Esophagus muscularis mucosa (tissue), 4 donors: ENCODE measurements around the gene SCARF1. TPM values are rescaled to one million over a fixed set of nuclear protein-coding genes. Genes with fewer than 3 reads are reported as not detected.

ENCODE experiments used
- DNase-seq: peaks from one replicate; pipeline ENCODE4 v3.0.0-alpha.2; 2017; ENCODE audit errors: extremely low spot score
- H3K27ac ChIP-seq, 4 donors: fragments of 200-600 bp; sonication (generic); replicated peaks in 1 of 4; 1 replicate in 3 of 4; 2 replicates in 1 of 4; pipeline ENCODE4 v1.5.1; 2016 to 2019; ENCODE audit warnings: mild to moderate bottlenecking in 1 of 4
- H3K27me3 ChIP-seq, 4 donors: fragments of 200-600 bp; sonication (generic); one replicate each; pipeline versions ENCODE4 v1.5.1 to v1.6.0; 2016 to 2019
- H3K36me3 ChIP-seq, 4 donors: fragments of 200-600 bp; sonication (generic); one replicate each; pipeline ENCODE4 v1.5.1; 2016 to 2019
- H3K4me1 ChIP-seq, 4 donors: fragments of 200-600 bp; sonication (generic); one replicate each; pipeline ENCODE4 v1.5.1; 2016 to 2019
- H3K4me3 ChIP-seq, 4 donors: fragments of 200-600 bp; sonication (generic); 1 replicate in 2 of 4; 2 replicates in 2 of 4; pipeline ENCODE4 v1.5.1; 2016 to 2019; ENCODE audit warnings: mild to moderate bottlenecking in 4 of 4, moderate library complexity in 1 of 4
- H3K9me3 ChIP-seq, 4 donors: fragments of 200-600 bp; sonication (generic); 1 replicate in 3 of 4; 2 replicates in 1 of 4; pipeline ENCODE4 v1.5.1; 2016 to 2019
- CTCF ChIP-seq, 3 experiments: fragments of 200-600 bp in 2 of 3; fragments of 450-650 bp in 1 of 3; sonication (generic) in 2 of 3; IDR thresholded peaks; one replicate each; pipeline ENCODE4 v1.5.1; 2017 to 2019; ENCODE audit warnings: antibody characterized with exemption in 3 of 3, mild to moderate bottlenecking in 2 of 3, moderate library complexity in 1 of 3
- EP300 ChIP-seq: sonication (generic); formaldehyde crosslinking; IDR thresholded peaks from one replicate; pipeline ENCODE4 v1.6.1; 2017; ENCODE audit warnings: antibody characterized with exemption
- POLR2A ChIP-seq: fragments of 450-650 bp; IDR thresholded peaks from one replicate; pipeline ENCODE4 v1.6.1; 2017; ENCODE audit warnings: antibody characterized with exemption, moderate library complexity, mild to moderate bottlenecking, low read depth
- POLR2AphosphoS5 ChIP-seq, 2 donors: sonication (generic); formaldehyde crosslinking; IDR thresholded peaks; one replicate each; pipeline ENCODE4 v1.6.1; 2017; ENCODE audit warnings: antibody characterized with exemption in 2 of 2
- WGBS: methylation state at CpG from one replicate; pipeline ENCODE4 v1.1.5; 2018; 5-methylcytosine and 5-hydroxymethylcytosine counted together
- intact Hi-C: fragments of 100-400 bp; cut with DNase I; formaldehyde crosslinking; loops from one replicate; pipeline ENCODE4 v1.15.1; 2023
- total RNA-seq, 4 donors: library from RNA; depleted of rRNA; stranded (reverse); fragments of >200 nt; gene quantifications; one replicate each; pipeline versions ENCODE4 v1.1.0 to v1.2.1, GENCODE V29; 2016

SCARF1 gene
- total RNA-seq, 4 donors from 2014 or later = 6.2 to 19.8 (median 12.8) TPM

- Histone ChIP-seq H3K36me3 (peaks cover 29 to 38% (median 32%) of the 10 kb centered on the region in 4 donors), H3K9me3 (no peaks in the 10 kb centered on the region), H3K4me3 (peak overlapping the region; percentile 72 to 88 (median 81)), H3K4me1 (peaks cover 50 to 71% (median 70%) of the 10 kb centered on the region in 4 donors), H3K27me3 (peaks cover 0 to 3% (median 0%) of the 10 kb centered on the region in 4 donors), H3K27ac (peak overlapping the region; percentile 91 to 100 (median 97))
- no peak for DNase-seq
- peak; percentile 6 for TF ChIP-seq POLR2A
- TF ChIP-seq CTCF (IDR thresholded peaks at IDR 0.05) = peak in 1 of 3 experiments; percentile 90
- no peak for TF ChIP-seq EP300
- TF ChIP-seq POLR2AphosphoS5 (IDR thresholded peaks at IDR 0.05) = no peak
- intact Hi-C loops = loop anchor here (5.0 kb wide), 1 partner anchor 71 kb away; no protein-coding TSS in a partner anchor
- 2% methylated on average over 28 of the region's 54 CpGs for WGBS
Observed at GRCh38 chr17:1648173-1648962, 2.8 kb upstream of the SCARF1 start.

- H3K9me3 ChIP-seq = no peaks in the 10 kb centered on the region
- peak overlapping the region; percentile 72 to 88 (median 81) for H3K4me3 ChIP-seq
- H3K4me1 ChIP-seq = peaks cover 50 to 75% (median 75%) of the 10 kb centered on the region in 4 donors
- H3K27me3 ChIP-seq = peaks cover 0 to 3% (median 0%) of the 10 kb centered on the region in 4 donors
- peaks cover 23 to 32% (median 27%) of the 10 kb centered on the region in 4 donors for H3K36me3 ChIP-seq
- 78% methylated on average over 8 of the region's 11 CpGs for WGBS
- no peak for DNase-seq
- intact Hi-C loops = loop anchor here (5.0 kb wide), 1 partner anchor 70 kb away; no protein-coding TSS in a partner anchor
- peak overlapping the region; percentile 91 to 100 (median 97) for H3K27ac ChIP-seq
- TF ChIP-seq POLR2AphosphoS5 (IDR thresholded peaks at IDR 0.05) (no peak), CTCF (IDR thresholded peaks at IDR 0.05) (no peak), EP300 (no peak), POLR2A (no peak)
Observed at GRCh38 chr17:1647802-1648171, 2.3 kb upstream of the SCARF1 start.

- intact Hi-C loops = loop anchor here (5.0 kb wide), 1 partner anchor 69 kb away; no protein-coding TSS in a partner anchor
- WGBS = 80% methylated on average over 8 of the region's 13 CpGs
- Histone ChIP-seq H3K27me3 (peaks cover 0 to 3% (median 0%) of the 10 kb centered on the region in 4 donors), H3K9me3 (no peaks in the 10 kb centered on the region), H3K4me1 (peaks cover 50 to 78% (median 75%) of the 10 kb centered on the region in 4 donors), H3K36me3 (peaks cover 9 to 18% (median 12%) of the 10 kb centered on the region in 4 donors), H3K4me3 (peak overlapping the region in 1 of 4 donors; percentile 43), H3K27ac (peak overlapping the region; percentile 91 to 100 (median 97))
- no peak for TF ChIP-seq POLR2A
- no peak for TF ChIP-seq POLR2AphosphoS5 (IDR thresholded peaks at IDR 0.05)
- DNase-seq = no peak
Observed at GRCh38 chr17:1646199-1646875, 805 bp upstream of the SCARF1 start.

- TF ChIP-seq CTCF (IDR thresholded peaks at IDR 0.05) (no peak), POLR2A (no peak), POLR2AphosphoS5 (IDR thresholded peaks at IDR 0.05) (peak in 1 of 2 donors; percentile 7)
- Histone ChIP-seq H3K36me3 (peaks cover 0 to 8% (median 0%) of the 10 kb centered on the region in 4 donors), H3K4me1 (peaks cover 38 to 63% (median 60%) of the 10 kb centered on the region in 4 donors), H3K27ac (peak overlapping the region; percentile 91 to 100 (median 97)), H3K9me3 (no peaks in the 10 kb centered on the region), H3K27me3 (peaks cover 0 to 3% (median 0%) of the 10 kb centered on the region in 4 donors), H3K4me3 (peak overlapping the region; percentile 43 to 58 (median 55))
- intact Hi-C loops = loop anchor here (5.0 kb wide), 1 partner anchor 67 kb away; no protein-coding TSS in a partner anchor
- DNase-seq = no peak
- WGBS = 63% methylated on average over 7 of the region's 15 CpGs
Observed at GRCh38 chr17:1644493-1645206, 882 bp downstream of the SCARF1 start.
